SU-DHL-6 (cell line): ENCODE measurements around the gene USP6NL.

ENCODE experiments used
- H2AFZ ChIP-seq: fragments of 200-600 bp; sonication (generic); 2 replicates; pipeline ENCODE4 v1.6.1; 2014; ENCODE audit warnings: low read depth, mild to moderate bottlenecking, moderate library complexity, mixed read lengths, antibody characterized with exemption, low read length; ENCODE audit not compliant: severe bottlenecking
- H3F3A ChIP-seq: fragments of 200-600 bp; shearing (Covaris generic); 2 replicates; pipeline ENCODE4 v1.6.0; 2016; ENCODE audit warnings: antibody characterized with exemption, mild to moderate bottlenecking; ENCODE audit not compliant: insufficient read depth
- H3K27ac ChIP-seq: fragments of 200-600 bp; sonication (generic); 2 replicates; pipeline ENCODE4 v1.5.1; 2016; ENCODE audit warnings: low read depth, mild to moderate bottlenecking, low read length, moderate library complexity, mixed read lengths
- H3K27me3 ChIP-seq: fragments of 200-600 bp; sonication (generic), shearing (Covaris generic); 2 replicates; pipeline ENCODE4 v1.6.0; 2014; ENCODE audit warnings: mild to moderate bottlenecking, low read length
- H3K36me3 ChIP-seq: fragments of 200-600 bp; sonication (generic); 2 replicates; pipeline ENCODE4 v1.6.1; 2014; ENCODE audit warnings: mild to moderate bottlenecking, low read length, mixed read lengths
- H3K4me2 ChIP-seq: fragments of 300-600, 200-600 bp; shearing (Covaris generic), sonication (generic); 2 replicates; pipeline ENCODE4 v1.6.0; 2014; ENCODE audit warnings: low read length, low read depth, mild to moderate bottlenecking; ENCODE audit not compliant: poor library complexity, severe bottlenecking
- H3K4me3 ChIP-seq: fragments of 200-600 bp; sonication (generic); 2 replicates; pipeline ENCODE4 v1.5.1; 2014; ENCODE audit warnings: antibody characterized with exemption, low read length, mild to moderate bottlenecking, mixed read lengths; ENCODE audit not compliant: insufficient read depth, poor library complexity, severe bottlenecking
- H3K79me2 ChIP-seq: fragments of 200-600 bp; sonication (generic); 2 replicates; pipeline ENCODE4 v1.6.1; 2014; ENCODE audit warnings: mild to moderate bottlenecking, low read length, moderate library complexity; ENCODE audit not compliant: insufficient read depth
- H3K9ac ChIP-seq: fragments of 200-600 bp; sonication (generic); 2 replicates; pipeline ENCODE4 v1.7.0; 2014; ENCODE audit warnings: mild to moderate bottlenecking, low read length
- H3K9me2 ChIP-seq: fragments of 200-600 bp; sonication (generic); replicated peaks from 2 replicates; pipeline ENCODE4 v1.6.1; 2014; ENCODE audit warnings: low read length; ENCODE audit not compliant: insufficient read depth
- H3K9me3 ChIP-seq: fragments of 200-600 bp; sonication (generic); 2 replicates; pipeline ENCODE4 v1.6.1; 2014; ENCODE audit warnings: low read length, mixed read lengths; ENCODE audit not compliant: insufficient read depth
- H4K20me1 ChIP-seq: fragments of 200-600 bp; sonication (generic); 2 replicates; pipeline ENCODE4 v1.6.1; 2014; ENCODE audit warnings: low read depth, mild to moderate bottlenecking, antibody characterized with exemption, low read length, moderate library complexity, mixed read lengths
- EZH2phosphoT487 ChIP-seq: fragments of 200-600 bp; sonication (generic), shearing (Covaris generic); conservative IDR thresholded peaks from 2 replicates; pipeline ENCODE4 v1.6.1; 2018; ENCODE audit warnings: mild to moderate bottlenecking, antibody characterized with exemption, low read length, moderate library complexity, mixed read lengths
- TF ChIP-seq, protein P1 (sequence below): fragments of 200-600 bp; sonication (generic); IDR thresholded peaks from one replicate; pipeline ENCODE4 v1.5.1; 2017; ENCODE audit warnings: antibody characterized with exemption, mild to moderate bottlenecking, low read length, moderate library complexity; ENCODE audit not compliant: insufficient read depth, poor library complexity, severe bottlenecking

The USP6NL gene

DNA sequence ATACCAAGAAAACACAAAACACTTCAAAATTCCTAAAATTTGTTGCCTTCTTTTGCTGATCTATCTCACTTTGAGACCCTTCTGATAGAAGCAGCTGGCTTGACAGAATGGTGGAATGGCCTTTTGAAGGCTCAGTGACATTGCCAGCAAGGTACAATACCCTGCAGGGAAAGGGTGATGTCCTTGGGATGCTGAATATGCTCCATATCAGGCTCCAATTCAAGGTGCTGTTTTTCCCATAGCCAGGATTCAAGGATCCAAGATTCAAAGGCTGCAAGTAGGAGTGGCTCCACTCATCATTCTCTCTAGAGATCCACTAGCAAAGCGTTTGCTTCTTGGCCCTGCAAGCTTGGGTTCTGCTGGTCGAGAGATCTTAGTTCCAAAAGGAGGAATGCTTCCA, 120.4 kb downstream of the USP6NL start:
- no peak overlapping the region for H3K4me3 ChIP-seq
- H3K9me2 ChIP-seq, result no peaks in the 10 kb centered on the region
- H3K9ac ChIP-seq, result no peak overlapping the region
- H3K27me3 ChIP-seq, result no peaks in the 10 kb centered on the region
- H2AFZ ChIP-seq, result no peak overlapping the region
- H3K4me2 ChIP-seq, result no peak overlapping the region
- H3K27ac ChIP-seq, result no peak overlapping the region
- no peaks in the 10 kb centered on the region for H3K9me3 ChIP-seq
- H4K20me1 ChIP-seq, result no peaks in the 10 kb centered on the region
- TF ChIP-seq, protein P1, sequence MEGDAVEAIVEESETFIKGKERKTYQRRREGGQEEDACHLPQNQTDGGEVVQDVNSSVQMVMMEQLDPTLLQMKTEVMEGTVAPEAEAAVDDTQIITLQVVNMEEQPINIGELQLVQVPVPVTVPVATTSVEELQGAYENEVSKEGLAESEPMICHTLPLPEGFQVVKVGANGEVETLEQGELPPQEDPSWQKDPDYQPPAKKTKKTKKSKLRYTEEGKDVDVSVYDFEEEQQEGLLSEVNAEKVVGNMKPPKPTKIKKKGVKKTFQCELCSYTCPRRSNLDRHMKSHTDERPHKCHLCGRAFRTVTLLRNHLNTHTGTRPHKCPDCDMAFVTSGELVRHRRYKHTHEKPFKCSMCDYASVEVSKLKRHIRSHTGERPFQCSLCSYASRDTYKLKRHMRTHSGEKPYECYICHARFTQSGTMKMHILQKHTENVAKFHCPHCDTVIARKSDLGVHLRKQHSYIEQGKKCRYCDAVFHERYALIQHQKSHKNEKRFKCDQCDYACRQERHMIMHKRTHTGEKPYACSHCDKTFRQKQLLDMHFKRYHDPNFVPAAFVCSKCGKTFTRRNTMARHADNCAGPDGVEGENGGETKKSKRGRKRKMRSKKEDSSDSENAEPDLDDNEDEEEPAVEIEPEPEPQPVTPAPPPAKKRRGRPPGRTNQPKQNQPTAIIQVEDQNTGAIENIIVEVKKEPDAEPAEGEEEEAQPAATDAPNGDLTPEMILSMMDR, result no peak
- no peak for TF ChIP-seq EZH2phosphoT487
- peaks cover 9% of the 10 kb centered on the region for H3F3A ChIP-seq
- H3K36me3 ChIP-seq, result peaks cover 60% of the 10 kb centered on the region
- no peaks in the 10 kb centered on the region; the same call in 1 of the 2 replicates for H3K79me2 ChIP-seq

DNA sequence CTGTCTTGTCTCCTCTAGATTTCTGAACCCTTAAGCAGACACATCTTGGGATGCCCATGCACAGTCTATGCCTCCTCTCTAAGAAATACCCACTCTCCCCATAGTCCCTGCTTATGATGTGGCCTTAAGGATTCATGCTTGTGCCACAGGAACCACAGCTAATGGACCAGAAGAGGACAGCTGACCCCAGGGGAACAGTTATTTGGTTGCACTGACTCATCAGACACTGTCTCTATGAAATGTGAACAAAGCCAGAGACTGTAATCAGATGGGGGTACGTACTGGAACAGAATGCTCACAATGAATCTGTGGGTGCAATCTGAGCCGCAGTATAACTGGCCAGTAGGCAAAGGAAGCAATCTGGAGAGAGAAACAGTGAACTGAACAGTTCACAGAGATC, 121.9 kb downstream of the USP6NL start:
- Histone ChIP-seq H3K4me3 (no peak overlapping the region), H3K36me3 (peaks cover 73% of the 10 kb centered on the region), H4K20me1 (no peaks in the 10 kb centered on the region), H3K79me2 (no peaks in the 10 kb centered on the region), H3K9me3 (no peaks in the 10 kb centered on the region), H3K4me2 (no peak overlapping the region), H3F3A (peaks cover 18% of the 10 kb centered on the region), H3K9me2 (no peaks in the 10 kb centered on the region), H3K9ac (no peak overlapping the region), H3K27ac (no peak overlapping the region), H3K27me3 (no peaks in the 10 kb centered on the region), H2AFZ (no peak overlapping the region)
- TF ChIP-seq, protein P1, result no peak
- no peak for TF ChIP-seq EZH2phosphoT487

DNA sequence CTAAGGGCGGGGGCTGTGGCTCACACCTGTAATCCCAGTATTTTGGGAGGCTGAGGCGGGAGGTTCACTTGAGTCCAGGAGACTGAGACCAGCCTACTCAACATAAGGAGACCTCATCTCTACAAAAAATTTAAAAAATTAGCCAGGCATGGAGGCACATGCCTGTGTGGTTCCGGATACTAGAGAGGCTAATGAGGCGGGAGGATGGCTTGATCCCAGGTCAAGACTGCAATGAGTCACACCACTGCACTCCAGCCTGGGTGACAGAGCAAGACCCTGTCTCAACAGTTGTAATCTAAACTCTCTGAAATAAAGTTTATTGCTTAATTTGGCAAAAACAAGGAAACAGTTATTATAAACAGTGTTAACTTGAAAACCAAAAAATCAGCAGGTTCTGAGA, 123.3 kb downstream of the USP6NL start:
- H3K9me2 ChIP-seq, result no peaks in the 10 kb centered on the region
- H3K9me3 ChIP-seq, result no peaks in the 10 kb centered on the region
- H3K4me2 ChIP-seq, result no peak overlapping the region
- no peaks in the 10 kb centered on the region for H3K27me3 ChIP-seq
- no peak overlapping the region for H3K4me3 ChIP-seq
- TF ChIP-seq EZH2phosphoT487, result no peak
- TF ChIP-seq, protein P1, result no peak
- H3F3A ChIP-seq, result peaks cover 20% of the 10 kb centered on the region
- no peaks in the 10 kb centered on the region for H3K79me2 ChIP-seq
- no peak overlapping the region for H2AFZ ChIP-seq
- peaks cover 72% of the 10 kb centered on the region for H3K36me3 ChIP-seq
- no peak overlapping the region for H3K9ac ChIP-seq
- H3K27ac ChIP-seq, result no peak overlapping the region
- H4K20me1 ChIP-seq, result no peaks in the 10 kb centered on the region
